SK-N-SH (cell line): ENCODE measurements around the gene MRI1. TPM values are rescaled to one million over a fixed set of nuclear protein-coding genes. Genes with fewer than 3 reads are reported as not detected.
"Not testable (repeated sequence)": the region's sequence is repeated elsewhere in the genome, so short reads cannot be mapped to it uniquely, and the experiment has no call there.

Experiments
- CTCF ChIA-PET: fragments of 300-600, 350-600 bp; formaldehyde crosslinking; extraction: SDS; loops from one replicate; lab custom pipeline; 2021; lab: Yijun Ruan, JAX
- POLR2A ChIA-PET: fragments of 350-600 bp; sonication (Branson Sonifier 250); formaldehyde crosslinking; extraction: SDS; loops from one replicate; lab custom pipeline; 2020; ENCODE audit warnings: antibody characterized with exemption, inconsistent platforms; lab: Yijun Ruan, JAX
- DNase-seq: peaks from one replicate; pipeline ENCODE4 v3.0.0; 2012
- H2AFZ ChIP-seq: fragments of 200-600 bp; sonication (generic); 2 replicates; pipeline ENCODE4 v1.8.1; 2016; ENCODE audit warnings: antibody characterized with exemption, mild to moderate bottlenecking, low read depth
- H3F3A ChIP-seq: fragments of 200-600 bp; sonication (generic); replicated peaks from 2 replicates; pipeline ENCODE3; 2016; ENCODE audit warnings: antibody characterized with exemption, mild to moderate bottlenecking; ENCODE audit not compliant: insufficient read depth
- H3K27ac ChIP-seq, 2 experiments: fragments of 200-500 bp in 1 of 2; fragments of 200-600 bp in 1 of 2; sonication (Bioruptor generic) in 1 of 2; sonication (generic), shearing (Covaris generic) in 1 of 2; 2 replicates each; pipeline versions ENCODE4 v1.5.1 to v1.6.1; 2014 to 2016; ENCODE audit warnings: low read depth in 2 of 2, inconsistent platforms in 1 of 2, low read length in 1 of 2, mild to moderate bottlenecking in 1 of 2, mixed read lengths in 1 of 2
- H3K27me3 ChIP-seq: fragments of 200-600 bp; sonication (generic), shearing (Covaris generic); 2 replicates; pipeline ENCODE4 v1.6.1; 2016; ENCODE audit warnings: mixed run types; ENCODE audit not compliant: insufficient read depth
- H3K36me3 ChIP-seq, 2 experiments: fragments of 200-500 bp in 1 of 2; fragments of 200-600 bp in 1 of 2; sonication (Bioruptor generic) in 1 of 2; sonication (generic) in 1 of 2; replicated peaks in 1 of 2; 2 replicates each; pipeline versions ENCODE3 to v1.5.1; 2014 to 2016; ENCODE audit warnings: low read length in 1 of 2, mild to moderate bottlenecking in 1 of 2; ENCODE audit not compliant: insufficient read depth in 2 of 2, control insufficient read depth in 1 of 2
- H3K4me1 ChIP-seq, 2 experiments: fragments of 200-500 bp in 1 of 2; fragments of 200-600 bp in 1 of 2; sonication (Bioruptor generic) in 1 of 2; sonication (generic), shearing (Covaris generic) in 1 of 2; 2 replicates each; pipeline versions ENCODE4 v1.5.1 to v1.6.1; 2014 to 2016; ENCODE audit warnings: low read depth in 1 of 2, low read length in 1 of 2, mixed run types in 1 of 2; ENCODE audit not compliant: insufficient read depth in 2 of 2, control insufficient read depth in 1 of 2
- H3K4me2 ChIP-seq: fragments of 200-600 bp; sonication (generic), shearing (Covaris generic); 2 replicates; pipeline ENCODE4 v1.6.1; 2017; ENCODE audit warnings: mixed run types
- H3K4me3 ChIP-seq, 2 experiments: fragments of 200-500 bp in 1 of 2; fragments of 200-600 bp in 1 of 2; sonication (Bioruptor generic) in 1 of 2; sonication (generic), shearing (Covaris generic) in 1 of 2; 2 replicates each; pipeline versions ENCODE4 v1.5.1 to v1.8.1; 2014 to 2016; ENCODE audit warnings: low read depth in 2 of 2, inconsistent platforms in 1 of 2, low read length in 1 of 2, mild to moderate bottlenecking in 1 of 2, mixed read lengths in 1 of 2, moderate library complexity in 1 of 2
- H3K79me2 ChIP-seq: fragments of 200-600 bp; sonication (generic); 2 replicates; pipeline ENCODE4 v1.8.1; 2017; ENCODE audit warnings: mild to moderate bottlenecking; ENCODE audit not compliant: insufficient read depth
- H3K9ac ChIP-seq: fragments of 200-600 bp; sonication (generic); 2 replicates; pipeline ENCODE4 v1.6.1; 2017; ENCODE audit warnings: mixed run types
- H3K9me2 ChIP-seq: fragments of 200-600 bp; sonication (generic); 2 replicates; pipeline ENCODE4 v1.6.1; 2017; ENCODE audit warnings: mixed run types
- H3K9me3 ChIP-seq: fragments of 200-600 bp; sonication (generic); 2 replicates; pipeline ENCODE4 v1.6.1; 2017; ENCODE audit warnings: mixed run types, mild to moderate bottlenecking, moderate library complexity
- H4K20me1 ChIP-seq: fragments of 200-600 bp; sonication (generic); 2 replicates; pipeline ENCODE4 v1.6.1; 2017; ENCODE audit warnings: mild to moderate bottlenecking, mixed run types; ENCODE audit not compliant: insufficient read depth
- EP300 ChIP-seq, 2 experiments: IDR thresholded peaks; 2 replicates each; pipeline versions ENCODE4 v1.4.0 to v1.6.1; 2012; ENCODE audit warnings: borderline replicate concordance in 1 of 2, low read depth in 1 of 2, low read length in 1 of 2
- FOXJ3 ChIP-seq: sonication (generic); formaldehyde crosslinking; IDR thresholded peaks from 2 replicates; pipeline ENCODE4 v1.5.1; 2020; ENCODE audit warnings: mild to moderate bottlenecking, missing genetic modification reagents
- FOXM1 ChIP-seq: IDR thresholded peaks from 2 replicates; pipeline ENCODE4 v1.4.0; 2012; ENCODE audit warnings: low read depth, mild to moderate bottlenecking
- GATA2 ChIP-seq: sonication (generic); formaldehyde crosslinking; IDR thresholded peaks from 2 replicates; pipeline ENCODE4 v1.5.0; 2020; ENCODE audit warnings: mild to moderate bottlenecking, missing genetic modification reagents
- MXI1 ChIP-seq: IDR thresholded peaks from 2 replicates; pipeline ENCODE4 v1.6.1; 2012; ENCODE audit warnings: mild to moderate bottlenecking, low read depth, low read length, improper control_type of control experiment
- NRF1 ChIP-seq: IDR thresholded peaks from 2 replicates; pipeline ENCODE4 v1.6.1; 2012; ENCODE audit warnings: low read depth, mild to moderate bottlenecking, low read length
- RXRA ChIP-seq: IDR thresholded peaks from 2 replicates; pipeline ENCODE4 v1.4.0; 2012; ENCODE audit warnings: low read depth, mild to moderate bottlenecking, borderline replicate concordance
- SIN3A ChIP-seq: IDR thresholded peaks from 2 replicates; pipeline ENCODE4 v1.6.1; 2012; ENCODE audit warnings: low read depth, mild to moderate bottlenecking, low read length, moderate library complexity, borderline replicate concordance
- YY1 ChIP-seq: IDR thresholded peaks from 2 replicates; pipeline ENCODE4 v1.4.0; 2012; ENCODE audit warnings: low read depth, mild to moderate bottlenecking
- WGBS: methylation state at CpG from one replicate; pipeline ENCODE4 v1.1.6; 2017; ENCODE audit warnings: low lambda C conversion rate; 5-methylcytosine and 5-hydroxymethylcytosine counted together
- polyA plus RNA-seq, 3 experiments: library from polyadenylated mRNA; depleted of rRNA; stranded (reverse); fragments of >200 nt; gene quantifications; 2 replicates each; pipeline ENCODE4 v1.2.3, GENCODE V29; 2012
- TF ChIP-seq, protein P1 (sequence below): fragments of 150-350 bp; IDR thresholded peaks from 2 replicates; pipeline ENCODE4 v1.6.1; 2017; ENCODE audit warnings: antibody characterized with exemption, low read length, low read depth, borderline replicate concordance
- TF ChIP-seq, protein P2 (sequence below): IDR thresholded peaks from 2 replicates; pipeline ENCODE4 v1.6.1; 2012; ENCODE audit warnings: mild to moderate bottlenecking, low read depth, low read length, moderate library complexity

Gene MRI1
- polyA plus RNA-seq, 1 of the 3 experiments (the other 2 are of a cell fraction), result 49.6 TPM

DNA sequence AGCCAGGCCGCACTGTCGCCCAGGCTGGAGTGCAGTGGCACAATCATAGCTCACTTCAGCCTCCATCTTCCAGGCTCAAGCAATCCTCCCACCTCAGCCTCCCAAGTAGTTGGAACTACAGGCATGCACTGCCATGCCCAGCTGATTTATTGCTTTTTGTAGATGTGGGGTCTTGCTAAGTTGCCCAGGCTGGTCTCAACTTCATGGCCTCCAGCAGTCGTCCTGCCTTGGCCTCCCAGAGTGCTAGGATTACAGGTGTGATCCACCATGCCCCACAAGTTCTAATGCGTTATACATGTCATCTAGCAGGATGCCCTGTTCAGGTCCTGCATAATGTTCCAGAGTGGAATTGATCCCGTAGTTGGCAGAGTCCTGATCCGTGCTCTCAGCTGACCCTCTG is 14.5 kb downstream of the MRI1 start:
- peaks cover 34% of the 10 kb centered on the region for H3K79me2 ChIP-seq
- no peak overlapping the region for H3K27ac ChIP-seq
- H3K9me3 ChIP-seq, result no peaks in the 10 kb centered on the region
- H3K9ac ChIP-seq, result no peak overlapping the region
- ChIA-PET POLR2A (no interaction called here), CTCF (no interaction called here)
- DNase-seq, result no peak
- H3K9me2 ChIP-seq, result no peaks in the 10 kb centered on the region
- H2AFZ ChIP-seq, result no peak overlapping the region
- H3K27me3 ChIP-seq, result no peaks in the 10 kb centered on the region
- H4K20me1 ChIP-seq, result no peaks in the 10 kb centered on the region
- 85% methylated on average over 4 of the region's 6 CpGs for WGBS
- TF ChIP-seq, protein P1, sequence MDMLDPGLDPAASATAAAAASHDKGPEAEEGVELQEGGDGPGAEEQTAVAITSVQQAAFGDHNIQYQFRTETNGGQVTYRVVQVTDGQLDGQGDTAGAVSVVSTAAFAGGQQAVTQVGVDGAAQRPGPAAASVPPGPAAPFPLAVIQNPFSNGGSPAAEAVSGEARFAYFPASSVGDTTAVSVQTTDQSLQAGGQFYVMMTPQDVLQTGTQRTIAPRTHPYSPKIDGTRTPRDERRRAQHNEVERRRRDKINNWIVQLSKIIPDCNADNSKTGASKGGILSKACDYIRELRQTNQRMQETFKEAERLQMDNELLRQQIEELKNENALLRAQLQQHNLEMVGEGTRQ, result no peak
- TF ChIP-seq MXI1, result no peak
- TF ChIP-seq GATA2 (CRISPR knock-in tag), result no peak
- no peak for TF ChIP-seq NRF1
- TF ChIP-seq, protein P2, sequence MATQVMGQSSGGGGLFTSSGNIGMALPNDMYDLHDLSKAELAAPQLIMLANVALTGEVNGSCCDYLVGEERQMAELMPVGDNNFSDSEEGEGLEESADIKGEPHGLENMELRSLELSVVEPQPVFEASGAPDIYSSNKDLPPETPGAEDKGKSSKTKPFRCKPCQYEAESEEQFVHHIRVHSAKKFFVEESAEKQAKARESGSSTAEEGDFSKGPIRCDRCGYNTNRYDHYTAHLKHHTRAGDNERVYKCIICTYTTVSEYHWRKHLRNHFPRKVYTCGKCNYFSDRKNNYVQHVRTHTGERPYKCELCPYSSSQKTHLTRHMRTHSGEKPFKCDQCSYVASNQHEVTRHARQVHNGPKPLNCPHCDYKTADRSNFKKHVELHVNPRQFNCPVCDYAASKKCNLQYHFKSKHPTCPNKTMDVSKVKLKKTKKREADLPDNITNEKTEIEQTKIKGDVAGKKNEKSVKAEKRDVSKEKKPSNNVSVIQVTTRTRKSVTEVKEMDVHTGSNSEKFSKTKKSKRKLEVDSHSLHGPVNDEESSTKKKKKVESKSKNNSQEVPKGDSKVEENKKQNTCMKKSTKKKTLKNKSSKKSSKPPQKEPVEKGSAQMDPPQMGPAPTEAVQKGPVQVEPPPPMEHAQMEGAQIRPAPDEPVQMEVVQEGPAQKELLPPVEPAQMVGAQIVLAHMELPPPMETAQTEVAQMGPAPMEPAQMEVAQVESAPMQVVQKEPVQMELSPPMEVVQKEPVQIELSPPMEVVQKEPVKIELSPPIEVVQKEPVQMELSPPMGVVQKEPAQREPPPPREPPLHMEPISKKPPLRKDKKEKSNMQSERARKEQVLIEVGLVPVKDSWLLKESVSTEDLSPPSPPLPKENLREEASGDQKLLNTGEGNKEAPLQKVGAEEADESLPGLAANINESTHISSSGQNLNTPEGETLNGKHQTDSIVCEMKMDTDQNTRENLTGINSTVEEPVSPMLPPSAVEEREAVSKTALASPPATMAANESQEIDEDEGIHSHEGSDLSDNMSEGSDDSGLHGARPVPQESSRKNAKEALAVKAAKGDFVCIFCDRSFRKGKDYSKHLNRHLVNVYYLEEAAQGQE, result no peak
- no peak for TF ChIP-seq FOXM1
- TF ChIP-seq RXRA, result no peak
- TF ChIP-seq YY1, result no peak
- no peak for TF ChIP-seq FOXJ3 (CRISPR knock-in tag)
- TF ChIP-seq EP300 (IDR thresholded peaks at IDR 0.05; ENCODE audit: borderline replicate concordance in 1 of 2, low read depth in 1 of 2, low read length in 1 of 2), result no peak
- no peak for TF ChIP-seq SIN3A
- peaks cover 34% of the 10 kb centered on the region for H3F3A ChIP-seq
- peaks cover 18 to 23% of the 10 kb centered on the region in 2 experiments for H3K36me3 ChIP-seq
- H3K4me1 ChIP-seq, result peaks cover 10 to 17% of the 10 kb centered on the region in 2 experiments; a peak in 3 of 4 replicates
- no peak overlapping the region for H3K4me2 ChIP-seq
- H3K4me3 ChIP-seq, result no peak overlapping the region

DNA sequence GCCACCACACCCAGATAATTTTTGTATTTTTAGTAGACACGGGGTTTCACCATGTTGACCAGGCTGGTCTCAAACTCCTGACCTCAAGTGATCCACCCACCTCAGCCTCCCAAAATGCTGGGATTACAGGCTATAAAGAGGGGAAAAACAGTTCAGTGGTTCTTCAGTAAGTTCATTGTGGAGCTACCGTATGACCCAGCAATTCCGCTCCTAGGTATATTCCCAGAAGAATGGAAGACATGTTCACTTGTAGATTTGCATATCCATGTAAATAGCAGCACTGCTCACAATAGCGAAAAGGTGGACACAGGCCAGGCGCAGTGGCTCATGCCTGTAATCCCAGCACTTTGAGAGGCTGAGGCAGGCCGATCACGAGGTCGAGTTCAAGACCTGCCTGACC is 15.5 kb downstream of the MRI1 start:
- peaks cover 32% of the 10 kb centered on the region for H3F3A ChIP-seq
- H3K4me1 ChIP-seq, result peaks cover 10 to 20% of the 10 kb centered on the region in 2 experiments; a peak in 3 of 4 replicates
- POLR2A ChIA-PET, result interaction anchor here (0.7 kb wide), 1 partner anchor 44 kb away, joined by 5 read pairs; no protein-coding TSS in a partner anchor
- H3K27me3 ChIP-seq, H4K20me1 ChIP-seq, H3K9me2 ChIP-seq, H3K27ac ChIP-seq, H2AFZ ChIP-seq, DNase-seq, H3K9me3 ChIP-seq, H3K4me3 ChIP-seq, H3K9ac ChIP-seq, H3K4me2 ChIP-seq: not testable (repeated sequence)
- WGBS, result 100% methylated on average over 7 of the region's 8 CpGs
- peaks cover 18 to 23% of the 10 kb centered on the region in 2 experiments for H3K36me3 ChIP-seq
- CTCF ChIA-PET, result interaction anchor here (0.6 to 1.0 kb wide), 3 partner anchors 15 to 82 kb away, joined by 3 to 6 read pairs (median 3); no protein-coding TSS in a partner anchor
- H3K79me2 ChIP-seq, result peaks cover 30% of the 10 kb centered on the region
